Lower leg skin (tissue), 4 donors: ENCODE measurements around the gene ENTREP1. TPM values are rescaled to one million over a fixed set of nuclear protein-coding genes. Genes with fewer than 3 reads are reported as not detected.

Source experiments
- DNase-seq, 2 donors: peaks; one replicate each; pipeline ENCODE4 v3.0.0-alpha.2; 2019; ENCODE audit warnings: low spot score in 2 of 2
- H3K4me3 ChIP-seq: fragments of 200-600 bp; sonication (generic); 2 replicates; pipeline ENCODE4 v1.5.1; 2017; ENCODE audit warnings: mild to moderate bottlenecking, low read depth; ENCODE audit not compliant: poor library complexity, severe bottlenecking
- POLR2A ChIP-seq, 2 donors: fragments of 450-650 bp; IDR thresholded peaks; one replicate each; pipeline ENCODE4 v1.6.1; 2016 to 2017; ENCODE audit warnings: antibody characterized with exemption in 2 of 2, mild to moderate bottlenecking in 1 of 2, moderate library complexity in 1 of 2
- WGBS, 2 donors: methylation state at CpG; one replicate each; pipeline ENCODE4 v1.1.5; 2018; 5-methylcytosine and 5-hydroxymethylcytosine counted together
- intact Hi-C: fragments of 100-400 bp; cut with DNase I; formaldehyde crosslinking; loops from one replicate; pipeline ENCODE4 v1.15.0; 2023; ENCODE audit warnings: low total_unique reads
- total RNA-seq, 4 donors: library from RNA; depleted of rRNA; stranded (reverse); fragments of >200 nt; gene quantifications; one replicate each; pipeline ENCODE4 v1.1.0, GENCODE V29; 2016
- TF ChIP-seq, protein P1 (sequence below), 3 donors: fragments of 450-650 bp; IDR thresholded peaks; one replicate each; pipeline ENCODE4 v1.5.1; 2016; ENCODE audit warnings: antibody characterized with exemption in 3 of 3, mild to moderate bottlenecking in 3 of 3, moderate library complexity in 2 of 3

The ENTREP1 gene
- total RNA-seq, 4 donors from 2014 or later, result 12.7 to 19.1 (median 16.3) TPM

- no peak for DNase-seq
- no peak overlapping the region for H3K4me3 ChIP-seq
- TF ChIP-seq, protein P1, sequence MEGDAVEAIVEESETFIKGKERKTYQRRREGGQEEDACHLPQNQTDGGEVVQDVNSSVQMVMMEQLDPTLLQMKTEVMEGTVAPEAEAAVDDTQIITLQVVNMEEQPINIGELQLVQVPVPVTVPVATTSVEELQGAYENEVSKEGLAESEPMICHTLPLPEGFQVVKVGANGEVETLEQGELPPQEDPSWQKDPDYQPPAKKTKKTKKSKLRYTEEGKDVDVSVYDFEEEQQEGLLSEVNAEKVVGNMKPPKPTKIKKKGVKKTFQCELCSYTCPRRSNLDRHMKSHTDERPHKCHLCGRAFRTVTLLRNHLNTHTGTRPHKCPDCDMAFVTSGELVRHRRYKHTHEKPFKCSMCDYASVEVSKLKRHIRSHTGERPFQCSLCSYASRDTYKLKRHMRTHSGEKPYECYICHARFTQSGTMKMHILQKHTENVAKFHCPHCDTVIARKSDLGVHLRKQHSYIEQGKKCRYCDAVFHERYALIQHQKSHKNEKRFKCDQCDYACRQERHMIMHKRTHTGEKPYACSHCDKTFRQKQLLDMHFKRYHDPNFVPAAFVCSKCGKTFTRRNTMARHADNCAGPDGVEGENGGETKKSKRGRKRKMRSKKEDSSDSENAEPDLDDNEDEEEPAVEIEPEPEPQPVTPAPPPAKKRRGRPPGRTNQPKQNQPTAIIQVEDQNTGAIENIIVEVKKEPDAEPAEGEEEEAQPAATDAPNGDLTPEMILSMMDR (IDR thresholded peaks at IDR 0.05), result no peak
- WGBS, 2 donors, result 67 to 74% methylated on average over 3 of the region's 3 CpGs
- intact Hi-C loops, result no loop called here
Observed at GRCh38 chr9:69388596-69388995, 63.6 kb downstream of the ENTREP1 start.

DNA sequence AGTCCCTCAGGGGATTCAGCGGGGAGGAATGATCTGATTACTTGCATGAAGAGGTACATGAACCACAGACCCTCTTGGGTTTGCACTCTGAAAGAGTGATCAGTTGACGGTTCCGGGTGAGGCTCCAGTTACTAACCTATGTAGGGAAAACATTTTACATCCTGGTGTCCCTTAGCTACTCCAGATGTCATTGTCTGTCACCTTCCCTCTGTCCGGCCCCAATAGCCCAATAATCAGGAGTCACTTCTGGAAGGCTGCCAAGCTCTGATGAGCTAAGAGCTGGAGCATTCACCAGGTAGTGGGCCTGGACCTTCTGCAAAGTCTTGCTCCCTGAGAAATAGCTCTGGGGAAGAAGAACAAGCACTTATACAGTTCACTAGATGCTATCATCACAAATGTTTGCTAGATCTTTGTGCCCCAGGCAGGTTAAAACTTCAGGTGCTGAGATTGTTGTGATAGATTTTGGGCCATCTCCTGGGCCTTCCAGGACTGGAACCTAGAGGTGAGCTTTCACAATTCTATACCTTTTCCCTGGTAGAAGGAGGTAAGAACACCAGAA, 64.5 kb downstream of the ENTREP1 start:
- no peak for TF ChIP-seq POLR2A (IDR thresholded peaks at IDR 0.05)
- TF ChIP-seq, protein P1 (IDR thresholded peaks at IDR 0.05), result no peak
- 86 to 90% methylated on average over 4 of the region's 4 CpGs for WGBS, 2 donors
- no peak for DNase-seq
- H3K4me3 ChIP-seq, result no peak overlapping the region
- intact Hi-C loops, result no loop called here

- H3K4me3 ChIP-seq, result no peak overlapping the region
- intact Hi-C loops, result no loop called here
- no peak for DNase-seq
- WGBS, 2 donors, result 90 to 96% methylated on average over 11 of the region's 11 CpGs
- TF ChIP-seq, protein P1 (IDR thresholded peaks at IDR 0.05), result no peak
- no peak for TF ChIP-seq POLR2A (IDR thresholded peaks at IDR 0.05)
Observed at GRCh38 chr9:69391487-69391886, 66.5 kb downstream of the ENTREP1 start.

DNA sequence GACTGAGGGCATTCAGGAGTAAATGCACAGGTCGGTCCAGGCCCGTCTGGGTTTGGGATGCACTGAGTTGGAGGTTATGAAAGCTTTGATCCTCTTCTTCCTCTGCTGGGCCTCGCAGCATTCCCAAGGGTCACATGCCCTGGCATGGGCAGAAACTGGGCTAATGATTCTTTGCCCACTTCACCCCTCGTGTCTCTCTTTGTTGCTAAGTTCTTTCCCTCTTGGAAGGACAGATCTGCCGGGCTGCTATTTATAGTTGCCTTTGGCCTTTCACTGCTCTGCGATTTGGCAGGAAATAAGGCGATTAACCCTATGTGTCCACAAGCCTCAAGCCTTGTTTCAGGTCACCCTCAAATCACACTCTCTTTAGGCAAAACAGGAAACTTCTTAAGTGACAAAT, 66.9 kb downstream of the ENTREP1 start:
- WGBS, 2 donors, result 47 to 54% methylated on average over 7 of the region's 7 CpGs
- intact Hi-C loops, result no loop called here
- no peak for DNase-seq

DNA sequence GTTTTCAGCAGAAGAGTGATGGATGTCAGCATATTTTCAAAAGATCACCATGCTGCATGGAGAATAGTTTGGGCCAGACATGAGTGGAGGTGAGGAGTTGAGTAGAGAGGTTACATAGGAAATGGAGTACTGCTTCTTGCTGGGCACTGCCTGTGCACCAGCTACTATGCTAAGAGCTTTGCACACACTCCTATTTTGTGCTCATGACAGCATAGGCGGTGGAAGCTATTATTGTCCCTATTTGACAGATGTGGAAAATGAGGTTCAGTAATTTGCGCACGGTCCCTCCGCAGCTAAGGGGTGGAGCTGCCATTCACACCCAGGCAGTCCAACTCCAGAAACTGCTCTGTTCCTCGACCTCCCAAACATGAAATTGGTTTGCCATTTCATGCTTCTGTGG, 67.8 kb downstream of the ENTREP1 start:
- DNase-seq, result no peak
- intact Hi-C loops, result no loop called here
- WGBS, 2 donors, result 87% methylated on average over 5 of the region's 5 CpGs
- no peak overlapping the region for H3K4me3 ChIP-seq
- TF ChIP-seq POLR2A (IDR thresholded peaks at IDR 0.05), result no peak
- TF ChIP-seq, protein P1 (IDR thresholded peaks at IDR 0.05), result no peak

More for the DNA sequence above, 66.9 kb downstream of the ENTREP1 start:
- TF ChIP-seq, protein P1 (IDR thresholded peaks at IDR 0.05), result no peak
- no peak for TF ChIP-seq POLR2A (IDR thresholded peaks at IDR 0.05)
- H3K4me3 ChIP-seq, result no peak overlapping the region

DNA sequence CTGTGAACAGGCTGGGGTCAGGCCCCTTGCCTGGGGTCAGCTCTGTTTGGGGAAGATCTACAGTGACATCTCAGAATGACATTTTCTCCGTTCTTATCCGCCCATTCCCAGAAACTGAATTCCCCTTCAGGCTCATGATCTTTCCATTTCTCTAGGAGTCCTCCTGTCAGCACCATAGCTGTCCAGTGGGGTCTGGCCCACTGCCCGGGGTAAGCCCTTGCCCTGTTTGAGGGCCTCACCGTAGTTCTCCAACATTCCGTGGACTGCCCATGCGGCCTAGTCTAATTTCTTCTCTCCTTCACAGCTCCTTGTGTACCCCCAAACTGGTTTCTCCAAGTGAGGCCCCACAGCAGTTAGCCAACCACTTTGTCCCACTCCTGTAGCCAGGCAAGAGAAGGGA, 68.4 kb downstream of the ENTREP1 start:
- H3K4me3 ChIP-seq, result no peak overlapping the region
- DNase-seq, result no peak
- intact Hi-C loops, result no loop called here
- no peak for TF ChIP-seq POLR2A (IDR thresholded peaks at IDR 0.05)
- TF ChIP-seq, protein P1 (IDR thresholded peaks at IDR 0.05), result no peak
- WGBS, 2 donors, result 93 to 95% methylated on average over 6 of the region's 6 CpGs
